ENCODE data around the gene HSPA1A. TPM values are rescaled to one million over a fixed set of nuclear protein-coding genes. Genes with fewer than 3 reads are reported as not detected.
"Not testable (repeated sequence)": the region's sequence is repeated elsewhere in the genome, so short reads cannot be mapped to it uniquely, and the experiment has no call there.

HSPA1A gene
- total and polyA plus RNA-seq, 9 of the 15 experiments (the other 6 are each of a cell fraction or from before 2014, with no cell fraction given) = 2.2 to 273 (median 107) TPM

- Histone ChIP-seq H3K4me2 (ENCODE audit: insufficient read depth, low read length) (peak overlapping the region; percentile 98), H3K36me3 (ENCODE audit: control insufficient read depth, insufficient read depth, low read length) (peaks cover 71% of the 10 kb centered on the region), H3K9ac (ENCODE audit: insufficient read depth in 1 of 2, low read depth in 2 of 2, low read length in 2 of 2) (peak overlapping the region; percentile 16 to 93; a peak in 3 of 4 replicates), H3K4me1 (replicated peaks in 1 of 2; ENCODE audit: control insufficient read depth in 2 of 2, insufficient read depth in 2 of 2, low read length in 2 of 2) (peaks cover 17 to 44% of the 10 kb centered on the region in 2 experiments), H3K79me2 (ENCODE audit: control insufficient read depth, insufficient read depth, low read length) (peaks cover 59% of the 10 kb centered on the region), H3K4me3 (peak overlapping the region; percentile 61), H3K27ac (ENCODE audit: extremely low read depth, low read depth, low read length) (peak overlapping the region; percentile 97)
- 28% methylated on average over 6 of the region's 6 CpGs for WGBS (ENCODE audit: insufficient coverage, low coverage, missing lambda C conversion rate)
- intact Hi-C loops (cut with micrococcal nuclease) = loop anchor here (2.0 kb wide), 3 partner anchors 17 to 59 kb away; partner anchors contain the start of genes HSPA1A, HSPA1L and VWA7
- in situ Hi-C loops (cut with MboI); H3K27me3 ChIP-seq (ENCODE audit: control insufficient read depth in 2 of 2, insufficient read depth in 2 of 2, low read length in 2 of 2); ATAC-seq; H3K9me1 ChIP-seq (ENCODE audit: control insufficient read depth, insufficient read depth, low read length); FAIRE-seq; DNase-seq (ENCODE audit: extremely low read depth in 1 of 4, low spot score in 3 of 4); H3K9me3 ChIP-seq (replicated peaks; ENCODE audit: control insufficient read depth, insufficient read depth, low read depth, low read length); BruUV-seq (replicated peaks); H4K20me1 ChIP-seq (replicated peaks; ENCODE audit: control insufficient read depth, insufficient read depth, low read length); H2AFZ ChIP-seq (ENCODE audit: low read depth, low read length): not testable (repeated sequence)
- 0 out of 2 replicates have a peak, but pooled peaks have one; percentile 3 for TF ChIP-seq BACH1 (tag; IDR thresholded peaks at IDR 0.05)
- TF ChIP-seq CCNT2 (IDR thresholded peaks at IDR 0.05; ENCODE audit: borderline replicate concordance, extremely low read depth, insufficient read length, low read depth, low read length) = peak; percentile 28
- TF ChIP-seq FOXA3 (CRISPR knock-in tag; conservative IDR thresholded peaks at IDR 0.05 in 1 of 2, IDR thresholded peaks at IDR 0.05 in 1 of 2) = peak in 1 of 2 experiments; percentile 57; a peak in 1 of 4 replicates
- 0 out of 2 replicates have a peak, but pooled peaks have one; percentile 44 for TF ChIP-seq ZNF395 (CRISPR knock-in tag; IDR thresholded peaks at IDR 0.05)
- 0 out of 2 replicates have a peak, but pooled peaks have one; percentile 56 for TF ChIP-seq TRIM25 (IDR thresholded peaks at IDR 0.05; ENCODE audit: borderline replicate concordance)
- 0 out of 2 replicates have a peak, but pooled peaks have one; percentile 46 for TF ChIP-seq FOXP1 (CRISPR knock-in tag; IDR thresholded peaks at IDR 0.05)
- ChIA-PET POLR2A (interaction anchor here (0.6 to 3.7 kb wide), 3 partner anchors 20 to 337 kb away, joined by 3 to 40 read pairs (median 4); partner anchors contain the start of genes HSPA1A and HSPA1L), CTCF (ENCODE audit: low intra/inter-chr PET ratio) (interaction anchor here (0.6 to 0.8 kb wide), 2 partner anchors 92 to 95 kb away, joined by 3 read pairs; no protein-coding TSS in a partner anchor)
These were observed 21.5 kb upstream of the HSPA1A start for GRCh38 chr6:31793927-31794245.
